Activated naive CD4-positive, alpha-beta T cell treated with anti-CD3 and anti-CD28 coated beads, Interleukin-2, amount 50 U/mL, for 24 hours (primary cell): Measurements from ENCODE around the gene RNF112.

Experiments used
- H3K27ac Mint-ChIP-seq: one replicate; pipeline ENCODE4 v1.8.0; 2021; ENCODE audit warnings: mild to moderate bottlenecking, mixed read lengths
- H3K27me3 Mint-ChIP-seq: one replicate; pipeline ENCODE4 v1.8.0; 2021; ENCODE audit warnings: mixed read lengths
- H3K36me3 Mint-ChIP-seq: one replicate; pipeline ENCODE4 v1.8.0; 2021; ENCODE audit warnings: mixed read lengths
- H3K4me1 Mint-ChIP-seq: one replicate; pipeline ENCODE4 v1.8.0; 2021; ENCODE audit warnings: mixed read lengths
- H3K4me3 Mint-ChIP-seq: one replicate; pipeline ENCODE4 v1.8.0; 2021; ENCODE audit warnings: mild to moderate bottlenecking, mixed read lengths
- H3K9me3 Mint-ChIP-seq: one replicate; pipeline ENCODE4 v1.8.0; 2021; ENCODE audit warnings: mixed read lengths

RNF112 gene, protein sequence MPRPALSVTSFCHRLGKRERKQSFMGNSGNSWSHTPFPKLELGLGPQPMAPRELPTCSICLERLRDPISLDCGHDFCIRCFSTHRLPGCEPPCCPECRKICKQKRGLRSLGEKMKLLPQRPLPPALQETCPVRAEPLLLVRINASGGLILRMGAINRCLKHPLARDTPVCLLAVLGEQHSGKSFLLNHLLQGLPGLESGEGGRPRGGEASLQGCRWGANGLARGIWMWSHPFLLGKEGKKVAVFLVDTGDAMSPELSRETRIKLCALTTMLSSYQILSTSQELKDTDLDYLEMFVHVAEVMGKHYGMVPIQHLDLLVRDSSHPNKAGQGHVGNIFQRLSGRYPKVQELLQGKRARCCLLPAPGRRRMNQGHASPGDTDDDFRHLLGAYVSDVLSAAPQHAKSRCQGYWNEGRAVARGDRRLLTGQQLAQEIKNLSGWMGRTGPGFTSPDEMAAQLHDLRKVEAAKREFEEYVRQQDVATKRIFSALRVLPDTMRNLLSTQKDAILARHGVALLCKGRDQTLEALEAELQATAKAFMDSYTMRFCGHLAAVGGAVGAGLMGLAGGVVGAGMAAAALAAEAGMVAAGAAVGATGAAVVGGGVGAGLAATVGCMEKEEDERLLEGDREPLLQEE

DNA sequence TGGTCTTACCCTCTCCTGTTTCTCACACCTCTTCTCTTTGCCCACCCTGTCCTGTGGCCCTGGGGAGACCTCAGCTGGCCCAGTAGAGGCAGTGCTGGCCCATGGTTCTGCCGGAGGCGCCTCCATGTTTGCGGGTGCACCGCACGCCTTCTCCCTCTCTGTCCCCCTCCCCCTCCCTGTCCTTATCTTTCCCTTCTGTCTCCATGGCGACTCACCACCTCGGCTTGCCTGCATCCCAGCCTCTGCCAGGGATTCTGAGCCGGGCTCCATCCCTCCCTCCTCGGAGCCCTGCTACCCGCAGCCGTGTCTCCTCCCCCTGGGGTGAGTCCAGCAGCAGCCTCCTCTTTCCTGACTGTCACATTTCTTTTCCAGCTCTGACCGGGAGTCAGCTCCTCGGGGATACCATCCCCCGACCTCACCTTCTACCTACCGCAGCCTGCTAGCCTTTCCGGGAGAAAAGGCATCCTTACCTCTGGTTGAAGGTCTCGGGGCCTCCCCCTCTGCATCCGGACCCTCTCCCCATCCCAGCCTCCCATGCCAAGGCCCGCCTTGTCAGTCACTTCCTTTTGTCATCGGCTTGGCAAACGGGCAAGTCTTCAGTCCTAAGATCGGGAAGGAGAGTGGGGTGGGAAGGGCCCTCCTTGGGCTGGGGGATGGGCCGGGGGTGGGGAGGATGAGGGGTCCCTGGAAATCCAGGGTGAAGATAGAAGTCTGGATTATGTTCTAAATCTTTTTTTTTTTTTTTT, at the start of gene RNF112:
TSS of gene RNF112 (plus strand) at position 358 of the 746 bp plus-strand sequence. CDS start at position 535, 177 bp downstream.
- no peaks in the 10 kb centered on the region for H3K27me3 Mint-ChIP-seq
- H3K4me1 Mint-ChIP-seq: no peaks in the 10 kb centered on the region
- no peaks in the 10 kb centered on the region for H3K36me3 Mint-ChIP-seq
- H3K9me3 Mint-ChIP-seq: no peaks in the 10 kb centered on the region
- no peak within 1 kb of the TSS for H3K4me3 Mint-ChIP-seq
- no peak within 1 kb of the TSS for H3K27ac Mint-ChIP-seq

- H3K4me1 Mint-ChIP-seq: peaks cover 8% of the 10 kb centered on the region
- peak overlapping the region; percentile 89 for H3K4me3 Mint-ChIP-seq
- no peaks in the 10 kb centered on the region for H3K9me3 Mint-ChIP-seq
- no peak overlapping the region for H3K27ac Mint-ChIP-seq
- no peaks in the 10 kb centered on the region for H3K36me3 Mint-ChIP-seq
- H3K27me3 Mint-ChIP-seq: peaks cover 4% of the 10 kb centered on the region
Observed at GRCh38 chr17:19361326-19361725, 49.7 kb upstream of the RNF112 start.

GRCh38 chr17:19361944-19362276, 49.1 kb upstream of the RNF112 start:
- Mint-ChIP-seq H3K9me3 (no peaks in the 10 kb centered on the region), H3K27ac (peak overlapping the region; percentile 86), H3K36me3 (no peaks in the 10 kb centered on the region), H3K4me1 (peaks cover 8% of the 10 kb centered on the region), H3K4me3 (peak overlapping the region; percentile 89), H3K27me3 (peaks cover 4% of the 10 kb centered on the region)

- Mint-ChIP-seq H3K27me3 (peaks cover 4% of the 10 kb centered on the region), H3K9me3 (no peaks in the 10 kb centered on the region), H3K36me3 (no peaks in the 10 kb centered on the region), H3K4me3 (peak within 1 kb of the TSS; percentile 89), H3K27ac (peak within 1 kb of the TSS; percentile 87), H3K4me1 (peaks cover 8% of the 10 kb centered on the region)
Observed at GRCh38 chr17:19362277-19363113, 48.5 kb upstream of the RNF112 start, which contains the start of gene B9D1. Gene B9D1 (minus strand): TSS chr17:19362723. CDS start chr17:19362569, 154 bp downstream.

GRCh38 chr17:19363114-19363438, 48.0 kb upstream of the RNF112 start:
- no peaks in the 10 kb centered on the region for H3K9me3 Mint-ChIP-seq
- no peaks in the 10 kb centered on the region for H3K36me3 Mint-ChIP-seq
- peak overlapping the region; percentile 89 for H3K4me3 Mint-ChIP-seq
- H3K27me3 Mint-ChIP-seq: peaks cover 4% of the 10 kb centered on the region
- H3K27ac Mint-ChIP-seq: no peak overlapping the region
- peaks cover 8% of the 10 kb centered on the region for H3K4me1 Mint-ChIP-seq

DNA sequence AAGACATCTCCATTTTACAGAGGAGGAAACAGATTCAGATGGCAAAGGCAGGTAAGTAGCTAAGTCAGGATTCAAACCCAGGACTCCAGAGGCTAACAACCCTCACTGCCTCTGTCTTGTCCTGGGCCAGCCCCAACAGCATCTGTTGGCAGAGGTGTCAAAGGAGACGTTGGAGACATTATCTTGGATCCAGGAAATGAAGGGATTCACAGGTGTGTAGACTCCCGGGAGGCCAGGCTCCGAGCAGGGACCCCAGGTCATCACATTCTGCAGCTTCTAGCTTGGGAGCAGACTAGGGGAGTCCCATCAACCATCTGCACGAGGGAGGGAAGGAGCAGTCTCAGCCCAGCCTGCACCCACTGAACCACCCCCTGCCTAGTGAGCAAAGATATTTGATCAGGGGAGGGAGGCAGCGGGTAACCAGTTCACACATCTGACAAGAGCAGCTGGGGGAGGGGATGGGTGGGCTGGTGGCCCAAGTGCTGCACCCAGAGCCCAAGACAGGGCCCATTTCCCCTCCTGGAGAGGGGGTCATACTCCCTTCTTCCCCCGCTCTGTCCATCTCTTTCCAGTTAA, 47.5 kb upstream of the RNF112 start:
- Mint-ChIP-seq H3K27me3 (peaks cover 4% of the 10 kb centered on the region), H3K36me3 (no peaks in the 10 kb centered on the region), H3K4me3 (no peak overlapping the region), H3K9me3 (no peaks in the 10 kb centered on the region), H3K27ac (no peak overlapping the region), H3K4me1 (peaks cover 8% of the 10 kb centered on the region)

DNA sequence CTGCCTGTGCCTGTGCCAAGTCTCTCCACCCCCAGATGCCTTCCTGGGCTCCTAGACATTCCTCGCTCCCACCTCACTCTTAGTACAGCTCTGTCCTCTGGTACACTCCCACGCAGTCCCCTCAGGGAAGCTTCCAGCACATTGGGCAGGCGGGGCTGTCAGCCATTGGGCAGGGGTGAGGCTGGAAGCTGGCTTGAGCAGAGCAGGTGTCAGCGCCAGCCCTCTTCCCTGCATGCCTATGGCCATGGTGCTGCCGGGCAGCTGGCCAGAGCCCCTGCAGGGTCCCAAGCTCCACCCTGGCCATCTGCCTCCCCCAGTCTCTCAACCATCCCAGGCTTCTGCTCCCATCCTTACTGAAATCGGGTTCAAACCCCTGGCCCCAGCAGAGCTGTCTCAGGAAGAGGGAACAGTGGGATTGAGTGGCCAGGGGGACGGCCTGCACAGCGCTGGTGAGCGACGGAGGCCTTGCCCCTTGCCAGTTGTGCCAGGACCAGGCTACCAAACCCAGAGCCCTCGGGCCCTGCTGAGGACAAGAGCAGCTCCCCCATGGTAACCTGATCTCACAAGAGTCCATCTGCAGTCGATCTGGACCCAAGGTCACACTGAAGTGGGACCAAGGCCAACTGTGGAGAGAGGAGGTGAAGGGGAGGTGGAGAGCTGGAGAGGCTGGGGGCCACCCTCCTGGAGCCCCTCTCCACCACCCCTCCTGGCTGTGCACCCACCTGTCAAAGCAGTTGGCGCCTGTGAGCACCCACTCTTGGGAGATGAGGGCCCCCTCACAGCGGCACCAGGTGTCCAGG, 46.1 kb upstream of the RNF112 start:
- H3K36me3 Mint-ChIP-seq: no peaks in the 10 kb centered on the region
- H3K27me3 Mint-ChIP-seq: peaks cover 2% of the 10 kb centered on the region
- H3K27ac Mint-ChIP-seq: no peak overlapping the region
- H3K4me3 Mint-ChIP-seq: no peak overlapping the region
- H3K9me3 Mint-ChIP-seq: no peaks in the 10 kb centered on the region
- peaks cover 20% of the 10 kb centered on the region for H3K4me1 Mint-ChIP-seq

DNA sequence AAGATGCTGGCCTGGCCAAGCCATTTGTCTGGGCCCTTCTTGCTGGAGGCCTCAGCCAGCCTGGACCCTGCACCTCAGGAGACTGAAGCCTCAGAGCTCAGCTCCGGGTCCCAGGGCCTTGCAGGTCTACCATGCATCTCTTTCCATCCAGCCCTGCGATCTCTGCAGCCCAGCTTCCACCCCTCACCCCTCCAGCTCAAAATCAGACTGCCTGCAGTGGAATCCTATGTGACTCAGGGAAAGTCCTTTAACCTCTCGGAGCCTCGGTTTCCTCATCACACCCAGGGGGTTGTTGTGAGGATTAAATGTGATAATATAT, 45.6 kb upstream of the RNF112 start:
- peaks cover 2% of the 10 kb centered on the region for H3K27me3 Mint-ChIP-seq
- peaks cover 26% of the 10 kb centered on the region for H3K4me1 Mint-ChIP-seq
- H3K36me3 Mint-ChIP-seq: no peaks in the 10 kb centered on the region
- no peak overlapping the region for H3K27ac Mint-ChIP-seq
- H3K9me3 Mint-ChIP-seq: no peaks in the 10 kb centered on the region
- no peak overlapping the region for H3K4me3 Mint-ChIP-seq

GRCh38 chr17:19365833-19366636, 45.0 kb upstream of the RNF112 start:
- peaks cover 2% of the 10 kb centered on the region for H3K27me3 Mint-ChIP-seq
- H3K27ac Mint-ChIP-seq: peak overlapping the region; percentile 30
- peaks cover 29% of the 10 kb centered on the region for H3K4me1 Mint-ChIP-seq
- H3K9me3 Mint-ChIP-seq: no peaks in the 10 kb centered on the region
- H3K4me3 Mint-ChIP-seq: no peak overlapping the region
- no peaks in the 10 kb centered on the region for H3K36me3 Mint-ChIP-seq

GRCh38 chr17:19366637-19366972, 44.4 kb upstream of the RNF112 start:
- Mint-ChIP-seq H3K4me3 (no peak overlapping the region), H3K4me1 (peaks cover 27% of the 10 kb centered on the region), H3K9me3 (no peaks in the 10 kb centered on the region), H3K27me3 (peaks cover 2% of the 10 kb centered on the region), H3K36me3 (no peaks in the 10 kb centered on the region), H3K27ac (no peak overlapping the region)

- Mint-ChIP-seq H3K36me3 (no peaks in the 10 kb centered on the region), H3K9me3 (no peaks in the 10 kb centered on the region), H3K27me3 (peaks cover 2% of the 10 kb centered on the region), H3K27ac (no peak overlapping the region), H3K4me1 (peaks cover 34% of the 10 kb centered on the region), H3K4me3 (no peak overlapping the region)
Observed at GRCh38 chr17:19368229-19368628, 42.8 kb upstream of the RNF112 start.

DNA sequence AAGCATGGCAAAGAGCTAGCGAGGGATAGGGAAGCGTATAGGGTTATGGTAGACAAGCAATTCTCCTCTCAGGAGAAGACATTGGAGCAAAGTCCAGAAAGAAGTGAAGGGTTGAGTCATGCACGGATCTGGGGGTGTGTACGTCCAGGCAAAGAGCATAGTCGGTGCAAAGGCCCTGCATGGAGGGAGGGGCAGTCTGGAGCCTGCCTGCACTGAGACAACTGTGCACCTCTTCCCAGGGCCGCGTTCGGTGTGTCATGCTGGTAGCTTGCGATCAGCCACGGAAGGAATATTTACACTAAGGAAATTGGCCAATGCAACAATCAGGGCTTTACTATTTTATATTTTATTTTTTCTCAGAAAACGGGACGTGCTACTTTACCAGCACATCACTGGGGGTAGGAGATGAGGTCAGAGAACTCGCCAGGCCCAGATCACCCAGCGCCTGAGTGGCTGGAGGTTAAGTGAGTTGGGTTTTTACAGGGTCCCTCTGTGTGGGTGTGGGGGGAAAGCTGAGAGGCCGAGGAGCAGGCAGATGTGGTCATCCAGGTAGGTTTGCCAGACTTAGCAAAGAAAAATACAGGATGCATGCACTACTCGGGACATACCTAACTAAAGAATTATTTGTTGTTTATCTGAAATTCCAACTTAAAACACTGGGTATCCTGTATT, 41.8 kb upstream of the RNF112 start:
- no peak overlapping the region for H3K4me3 Mint-ChIP-seq
- peaks cover 34% of the 10 kb centered on the region for H3K4me1 Mint-ChIP-seq
- H3K27ac Mint-ChIP-seq: no peak overlapping the region
- H3K9me3 Mint-ChIP-seq: no peaks in the 10 kb centered on the region
- peaks cover 2% of the 10 kb centered on the region for H3K27me3 Mint-ChIP-seq
- no peaks in the 10 kb centered on the region for H3K36me3 Mint-ChIP-seq

GRCh38 chr17:19369846-19370492, 41.1 kb upstream of the RNF112 start:
- H3K27me3 Mint-ChIP-seq: peaks cover 2% of the 10 kb centered on the region
- H3K4me1 Mint-ChIP-seq: peaks cover 34% of the 10 kb centered on the region

More at GRCh38 chr17:19369846-19370492, 41.1 kb upstream of the RNF112 start:
- Mint-ChIP-seq H3K4me3 (peak overlapping the region; percentile 56), H3K27ac (no peak overlapping the region), H3K9me3 (no peaks in the 10 kb centered on the region), H3K36me3 (no peaks in the 10 kb centered on the region)
